C4-2B (cell line): Measurements from ENCODE around the gene DENND2A.

Experiments
- CTCF ChIP-seq: fragments of 450-650 bp; conservative IDR thresholded peaks from 2 replicates; pipeline ENCODE4 v1.5.1; 2017; ENCODE audit warnings: mild to moderate bottlenecking
- ZFX ChIP-seq: fragments of 450-650 bp; IDR thresholded peaks from 2 replicates; pipeline ENCODE4 v1.6.1; 2017

GRCh38 chr7:140639366-140640053 is 1.1 kb downstream of the DENND2A start:
- TF ChIP-seq CTCF, result no peak
- TF ChIP-seq ZFX, result no peak
